Peyer's patch (tissue), 4 donors: ENCODE measurements around the gene HS6ST1. TPM values are rescaled to one million over a fixed set of nuclear protein-coding genes. Genes with fewer than 3 reads are reported as not detected.

Source experiments
- DNase-seq, 3 donors: peaks; one replicate each; pipeline ENCODE4 v3.0.0-alpha.2; 2017 to 2019
- H3K27ac ChIP-seq, 4 donors: fragments of 200-600 bp; sonication (generic); one replicate each; pipeline ENCODE4 v1.5.1; 2016 to 2019
- H3K27me3 ChIP-seq, 2 donors: fragments of 200-600 bp; sonication (generic); one replicate each; pipeline ENCODE4 v1.5.1; 2019
- H3K36me3 ChIP-seq, 3 donors: fragments of 200-600 bp; sonication (generic); one replicate each; pipeline ENCODE4 v1.5.1; 2016 to 2019
- H3K4me1 ChIP-seq, 4 donors: fragments of 200-600 bp; sonication (generic); one replicate each; pipeline ENCODE4 v1.5.1; 2016 to 2019
- H3K4me3 ChIP-seq, 4 donors: fragments of 200-600 bp; sonication (generic); 1 replicate in 3 of 4; 2 replicates in 1 of 4; pipeline ENCODE4 v1.5.1; 2016 to 2019; ENCODE audit warnings: mild to moderate bottlenecking in 1 of 4
- H3K9me3 ChIP-seq, 4 donors: fragments of 200-600 bp; sonication (generic); one replicate each; pipeline ENCODE4 v1.5.1; 2016 to 2019; ENCODE audit warnings: mild to moderate bottlenecking in 1 of 4
- CTCF ChIP-seq, 6 experiments: fragments of 450-650 bp in 4 of 6; fragments of 200-600 bp in 2 of 6; sonication (generic) in 1 of 6; IDR thresholded peaks; one replicate each; pipeline ENCODE4 v1.5.1; 2017 to 2019; ENCODE audit warnings: antibody characterized with exemption in 6 of 6, mild to moderate bottlenecking in 3 of 6, moderate library complexity in 1 of 6
- POLR2A ChIP-seq, 2 donors: fragments of 450-650 bp; IDR thresholded peaks; one replicate each; pipeline ENCODE4 v1.5.1; 2017; ENCODE audit warnings: antibody characterized with exemption in 2 of 2, mild to moderate bottlenecking in 2 of 2, moderate library complexity in 2 of 2
- total RNA-seq, 4 donors: library from RNA; depleted of rRNA; stranded (reverse); fragments of >200 nt; gene quantifications; one replicate each; pipeline ENCODE4 v1.1.0, GENCODE V29; 2016

Gene HS6ST1
- total RNA-seq, 4 donors from 2014 or later = 16.5 to 52.0 (median 40.2) TPM

GRCh38 chr2:128285329-128285931, 33.2 kb downstream of the HS6ST1 start:
- no peak for DNase-seq
- H3K4me1 ChIP-seq = peaks cover 0 to 45% (median 0%) of the 10 kb centered on the region in 4 donors
- H3K27me3 ChIP-seq = no peaks in the 10 kb centered on the region
- TF ChIP-seq CTCF (IDR thresholded peaks at IDR 0.05) (no peak), POLR2A (IDR thresholded peaks at IDR 0.05) (no peak)
- H3K4me3 ChIP-seq = no peak overlapping the region
- peaks cover 0 to 6% (median 0%) of the 10 kb centered on the region in 3 donors for H3K36me3 ChIP-seq
- no peaks in the 10 kb centered on the region for H3K9me3 ChIP-seq
- H3K27ac ChIP-seq = no peak overlapping the region

- no peak overlapping the region for H3K4me3 ChIP-seq
- no peaks in the 10 kb centered on the region for H3K27me3 ChIP-seq
- no peak for DNase-seq
- H3K9me3 ChIP-seq = no peaks in the 10 kb centered on the region
- TF ChIP-seq CTCF (IDR thresholded peaks at IDR 0.05) (no peak), POLR2A (IDR thresholded peaks at IDR 0.05) (no peak)
- H3K27ac ChIP-seq = no peak overlapping the region
- peaks cover 0 to 51% (median 0%) of the 10 kb centered on the region in 4 donors for H3K4me1 ChIP-seq
- H3K36me3 ChIP-seq = peaks cover 0 to 6% (median 0%) of the 10 kb centered on the region in 3 donors
Observed at GRCh38 chr2:128284841-128285240, 33.8 kb downstream of the HS6ST1 start.

GRCh38 chr2:128284037-128284441, 34.6 kb downstream of the HS6ST1 start:
- peaks cover 0 to 6% (median 0%) of the 10 kb centered on the region in 3 donors for H3K36me3 ChIP-seq
- no peaks in the 10 kb centered on the region for H3K27me3 ChIP-seq
- H3K4me1 ChIP-seq = peaks cover 0 to 48% (median 0%) of the 10 kb centered on the region in 4 donors
- H3K27ac ChIP-seq = peak overlapping the region in 1 of 4 donors; percentile 25
- no peaks in the 10 kb centered on the region for H3K9me3 ChIP-seq
- no peak overlapping the region for H3K4me3 ChIP-seq
- TF ChIP-seq CTCF (IDR thresholded peaks at IDR 0.05) (no peak), POLR2A (IDR thresholded peaks at IDR 0.05) (no peak)
- peak in 1 of 3 donors; percentile 18 for DNase-seq

GRCh38 chr2:128282976-128283810, 35.5 kb downstream of the HS6ST1 start:
- Histone ChIP-seq H3K4me3 (no peak overlapping the region), H3K27me3 (no peaks in the 10 kb centered on the region), H3K4me1 (peaks cover 0 to 56% (median 0%) of the 10 kb centered on the region in 4 donors), H3K36me3 (peaks cover 0 to 6% (median 0%) of the 10 kb centered on the region in 3 donors), H3K9me3 (no peaks in the 10 kb centered on the region), H3K27ac (peak overlapping the region in 2 of 4 donors; percentile 5 to 11)
- peak in 1 of 3 donors; percentile 49 for DNase-seq
- TF ChIP-seq POLR2A (IDR thresholded peaks at IDR 0.05) (no peak), CTCF (IDR thresholded peaks at IDR 0.05) (no peak)

- Histone ChIP-seq H3K9me3 (no peaks in the 10 kb centered on the region), H3K4me3 (no peak overlapping the region), H3K27ac (peak overlapping the region in 2 of 4 donors; percentile 5 to 11), H3K4me1 (peaks cover 0 to 54% (median 0%) of the 10 kb centered on the region in 4 donors), H3K36me3 (peaks cover 0 to 6% (median 0%) of the 10 kb centered on the region in 3 donors), H3K27me3 (no peaks in the 10 kb centered on the region)
- DNase-seq = peak in 1 of 3 donors; percentile 44
- TF ChIP-seq CTCF (IDR thresholded peaks at IDR 0.05) (no peak), POLR2A (IDR thresholded peaks at IDR 0.05) (no peak)
Observed at GRCh38 chr2:128282246-128282975, 36.3 kb downstream of the HS6ST1 start.
